Neural progenitor cell (in vitro differentiated cells): ENCODE measurements around the gene NPSR1. TPM values are rescaled to one million over a fixed set of nuclear protein-coding genes. Genes with fewer than 3 reads are reported as not detected.
"Not testable (repeated sequence)": the region's sequence is repeated elsewhere in the genome, so short reads cannot be mapped to it uniquely, and the experiment has no call there.

Source experiments
- DNase-seq: peaks from one replicate; pipeline ENCODE4 v3.0.0-alpha.2; 2016; ENCODE audit warnings: low spot score
- H2AFZ ChIP-seq: fragments of 200-600 bp; sonication (generic); replicated peaks from 2 replicates; pipeline ENCODE4 v1.6.1; 2016; ENCODE audit warnings: antibody characterized with exemption
- H3F3A ChIP-seq: fragments of 200-600 bp; sonication (generic); 2 replicates; pipeline ENCODE4 v1.6.1; 2016; ENCODE audit warnings: antibody characterized with exemption, low read depth
- H3K27ac ChIP-seq: fragments of 200-600 bp; sonication (generic); 2 replicates; pipeline ENCODE4 v1.5.1; 2016; ENCODE audit warnings: mild to moderate bottlenecking
- H3K27me3 ChIP-seq: fragments of 200-600 bp; sonication (generic); 2 replicates; pipeline ENCODE4 v1.6.1; 2016; ENCODE audit warnings: mild to moderate bottlenecking, moderate library complexity
- H3K36me3 ChIP-seq: fragments of 200-600 bp; sonication (generic); 2 replicates; pipeline ENCODE4 v1.5.1; 2016
- H3K4me1 ChIP-seq: fragments of 200-600 bp; sonication (generic); 2 replicates; pipeline ENCODE4 v1.6.1; 2016; ENCODE audit warnings: mixed run types
- H3K4me2 ChIP-seq: fragments of 200-600 bp; sonication (generic); 2 replicates; pipeline ENCODE4 v1.6.1; 2016
- H3K4me3 ChIP-seq: fragments of 200-600 bp; sonication (generic); 2 replicates; pipeline ENCODE4 v1.5.1; 2016
- H3K79me2 ChIP-seq: fragments of 200-600 bp; sonication (generic); 2 replicates; pipeline ENCODE4 v1.6.1; 2016; ENCODE audit warnings: low read depth
- H3K9ac ChIP-seq: fragments of 200-600 bp; sonication (generic); 2 replicates; pipeline ENCODE4 v1.6.1; 2016
- H3K9me3 ChIP-seq: fragments of 200-600 bp; sonication (generic); 2 replicates; pipeline ENCODE4 v1.5.1; 2016; ENCODE audit warnings: low read depth
- H4K20me1 ChIP-seq: fragments of 200-600 bp; sonication (generic); 2 replicates; pipeline ENCODE4 v1.6.1; 2016; ENCODE audit warnings: low read depth
- H3K27ac Mint-ChIP-seq: 3 replicates; pipeline ENCODE4 v1.8.0; 2021; ENCODE audit warnings: mixed read lengths
- H3K27me3 Mint-ChIP-seq: 2 replicates; pipeline ENCODE4 v1.8.0; 2022; ENCODE audit warnings: low read depth, mild to moderate bottlenecking, inconsistent platforms, moderate library complexity, mixed read lengths; ENCODE audit not compliant: insufficient read depth
- H3K36me3 Mint-ChIP-seq: 3 replicates; pipeline ENCODE4 v1.8.0; 2021; ENCODE audit warnings: mixed read lengths
- H3K4me1 Mint-ChIP-seq: 3 replicates; pipeline ENCODE4 v1.8.0; 2021; ENCODE audit warnings: mixed read lengths
- H3K4me3 Mint-ChIP-seq: 3 replicates; pipeline ENCODE4 v1.8.0; 2021; ENCODE audit warnings: mild to moderate bottlenecking, moderate library complexity, mixed read lengths
- H3K9me3 Mint-ChIP-seq: 3 replicates; pipeline ENCODE4 v1.8.0; 2020; ENCODE audit warnings: mixed read lengths
- CTCF ChIP-seq: fragments of 200-600 bp; sonication (generic); IDR thresholded peaks from 2 replicates; pipeline ENCODE4 v1.5.1; 2017; ENCODE audit warnings: antibody characterized with exemption, mild to moderate bottlenecking
- EZH2 ChIP-seq: fragments of 200-600 bp; sonication (generic); IDR thresholded peaks from 2 replicates; pipeline ENCODE4 v1.6.1; 2017; ENCODE audit warnings: antibody characterized with exemption, mild to moderate bottlenecking, moderate library complexity
- EZH2phosphoT487 ChIP-seq: fragments of 200-600 bp; sonication (generic); IDR thresholded peaks from 2 replicates; pipeline ENCODE4 v1.6.1; 2017; ENCODE audit warnings: antibody characterized with exemption
- total RNA-seq: library from RNA; depleted of rRNA; stranded (reverse); fragments of >200 nt; gene quantifications from 2 replicates; pipeline ENCODE4 v1.2.3, GENCODE V29; 2015; ENCODE audit warnings: low replicate concordance

NPSR1 gene
- total RNA-seq, 1 donor from 2014 or later = not detected

GRCh38 chr7:34851431-34851830 is 193.4 kb downstream of the NPSR1 start:
- H3K36me3 ChIP-seq = no peaks in the 10 kb centered on the region
- no peak for TF ChIP-seq EZH2
- no peak for TF ChIP-seq CTCF
- TF ChIP-seq EZH2phosphoT487 = no peak
- H3K27me3 Mint-ChIP-seq = peaks cover 11% of the 10 kb centered on the region
- no peaks in the 10 kb centered on the region for H3K9me3 Mint-ChIP-seq
- no peaks in the 10 kb centered on the region for H3K36me3 Mint-ChIP-seq
- no peaks in the 10 kb centered on the region for H3K79me2 ChIP-seq
- H3K27me3 ChIP-seq = no peaks in the 10 kb centered on the region
- DNase-seq = no peak
- no peaks in the 10 kb centered on the region for H3F3A ChIP-seq
- no peak overlapping the region for H3K9ac ChIP-seq
- H3K4me3 Mint-ChIP-seq = no peak overlapping the region
- H3K27ac ChIP-seq = no peak overlapping the region
- no peak overlapping the region for H3K4me3 ChIP-seq
- no peak overlapping the region for H3K4me2 ChIP-seq
- no peaks in the 10 kb centered on the region for H4K20me1 ChIP-seq
- H2AFZ ChIP-seq = no peak overlapping the region
- no peaks in the 10 kb centered on the region for H3K4me1 Mint-ChIP-seq
- no peaks in the 10 kb centered on the region for H3K4me1 ChIP-seq
- no peaks in the 10 kb centered on the region for H3K9me3 ChIP-seq
- no peak overlapping the region for H3K27ac Mint-ChIP-seq

- not testable (repeated sequence) for H3F3A ChIP-seq, H4K20me1 ChIP-seq, H3K27me3 ChIP-seq, H3K4me1 Mint-ChIP-seq, H3K36me3 ChIP-seq, H3K36me3 Mint-ChIP-seq, H3K27ac ChIP-seq, H3K4me3 Mint-ChIP-seq, H3K9me3 ChIP-seq, H3K4me1 ChIP-seq, H3K4me2 ChIP-seq, H2AFZ ChIP-seq, H3K4me3 ChIP-seq, H3K9ac ChIP-seq, H3K27ac Mint-ChIP-seq, DNase-seq, H3K27me3 Mint-ChIP-seq, H3K79me2 ChIP-seq
- peaks cover 17% of the 10 kb centered on the region for H3K9me3 Mint-ChIP-seq
Observed at GRCh38 chr7:34858444-34858843, 200.4 kb downstream of the NPSR1 start.

- H3K27me3 ChIP-seq, H3K36me3 ChIP-seq, H2AFZ ChIP-seq, H3K79me2 ChIP-seq, H3K4me1 Mint-ChIP-seq, H3K4me2 ChIP-seq, H3K27ac ChIP-seq, DNase-seq, H3K9me3 ChIP-seq, H3F3A ChIP-seq, H4K20me1 ChIP-seq, H3K4me3 Mint-ChIP-seq, H3K4me1 ChIP-seq, H3K4me3 ChIP-seq, H3K9ac ChIP-seq, H3K36me3 Mint-ChIP-seq, H3K27me3 Mint-ChIP-seq: not testable (repeated sequence)
- peaks cover 17% of the 10 kb centered on the region for H3K9me3 Mint-ChIP-seq
- H3K27ac Mint-ChIP-seq = peak overlapping the region; percentile 39
Observed at GRCh38 chr7:34859281-34859680, 201.3 kb downstream of the NPSR1 start.

GRCh38 chr7:34866222-34866621 is 208.2 kb downstream of the NPSR1 start:
- not testable (repeated sequence) for H3K27ac Mint-ChIP-seq, H2AFZ ChIP-seq, H3K4me3 ChIP-seq, H3K4me1 Mint-ChIP-seq, H4K20me1 ChIP-seq, H3K4me2 ChIP-seq, H3K9ac ChIP-seq, H3K36me3 ChIP-seq, H3F3A ChIP-seq, H3K27me3 Mint-ChIP-seq, H3K36me3 Mint-ChIP-seq, H3K27me3 ChIP-seq, DNase-seq, H3K9me3 Mint-ChIP-seq, H3K27ac ChIP-seq, H3K4me1 ChIP-seq, H3K79me2 ChIP-seq, H3K9me3 ChIP-seq, H3K4me3 Mint-ChIP-seq

- not testable (repeated sequence) for H3K27me3 Mint-ChIP-seq, H3K27ac Mint-ChIP-seq, H3K36me3 Mint-ChIP-seq
Observed at GRCh38 chr7:34867341-34867740, 209.3 kb downstream of the NPSR1 start.

GRCh38 chr7:34868602-34869001 is 210.6 kb downstream of the NPSR1 start:
- H3F3A ChIP-seq, H3K27ac ChIP-seq, H3K4me2 ChIP-seq, DNase-seq, H2AFZ ChIP-seq, H3K9me3 Mint-ChIP-seq, H3K27me3 Mint-ChIP-seq, H3K36me3 Mint-ChIP-seq, H3K4me1 ChIP-seq, H3K4me3 ChIP-seq, H3K4me1 Mint-ChIP-seq, H4K20me1 ChIP-seq, H3K9ac ChIP-seq, H3K9me3 ChIP-seq, H3K27ac Mint-ChIP-seq, H3K27me3 ChIP-seq, H3K79me2 ChIP-seq, H3K36me3 ChIP-seq, H3K4me3 Mint-ChIP-seq: not testable (repeated sequence)

More at GRCh38 chr7:34867341-34867740, 209.3 kb downstream of the NPSR1 start:
- not testable (repeated sequence) for H3K9ac ChIP-seq, DNase-seq, H3F3A ChIP-seq, H3K27me3 ChIP-seq, H4K20me1 ChIP-seq, H3K36me3 ChIP-seq, H3K9me3 Mint-ChIP-seq, H2AFZ ChIP-seq, H3K9me3 ChIP-seq, H3K4me2 ChIP-seq, H3K4me1 Mint-ChIP-seq, H3K27ac ChIP-seq, H3K79me2 ChIP-seq, H3K4me1 ChIP-seq, H3K4me3 ChIP-seq, H3K4me3 Mint-ChIP-seq
